22Rv1 (cell line): ENCODE results near the gene NCK2.

ENCODE experiments used
- H3K27ac ChIP-seq: fragments of 450-650 bp; 2 replicates; pipeline ENCODE4 v1.5.1; 2017
- ZFX ChIP-seq: fragments of 450-650 bp; IDR thresholded peaks from 2 replicates; pipeline ENCODE4 v1.6.1; 2017; ENCODE audit warnings: antibody characterized with exemption, borderline replicate concordance
- TF ChIP-seq, protein P1 (sequence below): fragments of 450-650 bp; IDR thresholded peaks from 2 replicates; pipeline ENCODE4 v1.5.1; 2017; ENCODE audit warnings: mild to moderate bottlenecking

Gene NCK2

DNA sequence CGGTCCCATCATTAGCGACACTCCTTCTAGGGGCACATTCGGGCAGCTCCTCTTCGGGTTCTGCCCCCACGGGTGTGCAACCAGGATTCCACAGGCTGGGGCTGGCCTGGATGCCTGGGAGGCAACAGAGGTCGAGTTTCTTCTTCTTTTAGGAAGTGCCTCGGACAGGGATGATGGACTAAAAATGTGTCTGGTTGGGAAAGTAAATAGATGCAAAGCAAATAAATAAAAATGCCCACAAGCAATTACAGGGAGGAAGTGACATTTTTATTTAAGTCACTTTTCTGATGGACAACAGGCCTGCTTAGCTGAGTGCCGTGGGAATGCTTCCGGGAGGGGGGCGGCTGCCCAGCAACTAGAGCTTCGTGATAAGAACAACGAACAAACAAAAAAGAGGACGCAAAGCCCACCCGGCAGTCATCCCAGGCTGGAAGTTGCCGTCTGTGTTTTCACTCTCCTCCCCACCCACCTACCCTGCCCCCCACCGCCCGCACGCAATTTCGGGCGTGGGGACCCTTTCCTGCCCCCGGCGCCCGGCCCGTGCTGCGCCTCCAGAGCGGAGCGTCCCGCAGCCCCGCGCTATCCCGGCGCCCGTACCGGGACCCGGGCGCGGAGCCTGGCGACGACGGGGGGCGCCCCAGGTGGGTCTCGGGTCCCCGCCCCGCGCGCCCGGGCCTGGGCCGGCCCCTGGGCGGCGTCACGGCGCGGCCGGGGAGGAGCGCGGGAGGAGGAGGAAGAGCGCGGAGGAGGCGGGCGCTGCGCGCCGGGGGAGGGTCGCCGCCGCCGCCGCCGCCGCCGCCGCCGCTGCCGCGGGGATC is 412 bp upstream of the NCK2 start:
- H3K27ac ChIP-seq = no peak overlapping the region

DNA sequence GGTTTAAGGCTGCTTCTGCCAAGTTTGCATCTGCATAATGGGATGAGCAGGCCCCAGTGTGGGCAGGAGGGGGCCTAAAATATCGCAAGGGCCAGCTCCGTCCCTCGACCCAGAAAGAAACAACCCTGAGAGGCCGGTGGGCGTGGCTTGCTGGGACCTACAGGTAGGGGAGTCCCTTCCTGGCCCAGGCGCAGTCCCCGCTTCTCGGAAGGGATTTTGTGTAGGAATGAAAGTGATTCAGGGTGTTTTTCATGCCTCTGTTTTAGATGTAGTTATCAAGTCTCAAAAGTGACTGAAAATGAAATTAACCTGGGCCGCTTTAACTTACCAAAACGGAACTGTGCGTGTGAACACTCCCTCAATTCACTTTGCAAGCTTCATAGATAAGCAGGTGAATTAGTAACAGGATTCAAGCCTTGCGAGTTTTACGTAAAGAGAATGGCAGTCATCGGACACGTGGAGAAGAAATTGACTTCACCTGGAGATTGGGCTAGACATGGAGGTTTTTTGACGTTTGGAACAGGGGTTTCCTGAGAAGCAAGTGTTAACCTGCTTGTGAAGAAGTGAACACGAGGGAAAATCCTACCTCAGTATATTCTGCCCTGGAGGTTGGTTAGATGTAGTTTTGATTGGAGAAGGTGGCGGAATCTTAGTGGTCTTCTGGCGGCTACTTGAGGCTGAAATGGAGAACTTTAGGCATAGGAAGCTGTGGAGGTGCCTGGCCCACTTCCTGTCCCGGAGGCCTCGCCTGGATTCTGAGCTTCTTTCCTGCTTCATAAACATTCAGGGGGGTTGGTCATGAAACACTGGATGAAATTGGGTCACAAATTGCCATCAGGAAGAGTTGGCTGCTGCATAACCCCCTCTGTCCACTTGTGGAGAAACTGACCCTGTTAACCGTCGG is 1.7 kb downstream of the NCK2 start:
- TF ChIP-seq, protein P1, sequence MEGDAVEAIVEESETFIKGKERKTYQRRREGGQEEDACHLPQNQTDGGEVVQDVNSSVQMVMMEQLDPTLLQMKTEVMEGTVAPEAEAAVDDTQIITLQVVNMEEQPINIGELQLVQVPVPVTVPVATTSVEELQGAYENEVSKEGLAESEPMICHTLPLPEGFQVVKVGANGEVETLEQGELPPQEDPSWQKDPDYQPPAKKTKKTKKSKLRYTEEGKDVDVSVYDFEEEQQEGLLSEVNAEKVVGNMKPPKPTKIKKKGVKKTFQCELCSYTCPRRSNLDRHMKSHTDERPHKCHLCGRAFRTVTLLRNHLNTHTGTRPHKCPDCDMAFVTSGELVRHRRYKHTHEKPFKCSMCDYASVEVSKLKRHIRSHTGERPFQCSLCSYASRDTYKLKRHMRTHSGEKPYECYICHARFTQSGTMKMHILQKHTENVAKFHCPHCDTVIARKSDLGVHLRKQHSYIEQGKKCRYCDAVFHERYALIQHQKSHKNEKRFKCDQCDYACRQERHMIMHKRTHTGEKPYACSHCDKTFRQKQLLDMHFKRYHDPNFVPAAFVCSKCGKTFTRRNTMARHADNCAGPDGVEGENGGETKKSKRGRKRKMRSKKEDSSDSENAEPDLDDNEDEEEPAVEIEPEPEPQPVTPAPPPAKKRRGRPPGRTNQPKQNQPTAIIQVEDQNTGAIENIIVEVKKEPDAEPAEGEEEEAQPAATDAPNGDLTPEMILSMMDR = no peak
- no peak for TF ChIP-seq ZFX
- H3K27ac ChIP-seq = no peak overlapping the region

More for the DNA sequence above, 412 bp upstream of the NCK2 start:
- TF ChIP-seq, protein P1 = no peak
- TF ChIP-seq ZFX = no peak

DNA sequence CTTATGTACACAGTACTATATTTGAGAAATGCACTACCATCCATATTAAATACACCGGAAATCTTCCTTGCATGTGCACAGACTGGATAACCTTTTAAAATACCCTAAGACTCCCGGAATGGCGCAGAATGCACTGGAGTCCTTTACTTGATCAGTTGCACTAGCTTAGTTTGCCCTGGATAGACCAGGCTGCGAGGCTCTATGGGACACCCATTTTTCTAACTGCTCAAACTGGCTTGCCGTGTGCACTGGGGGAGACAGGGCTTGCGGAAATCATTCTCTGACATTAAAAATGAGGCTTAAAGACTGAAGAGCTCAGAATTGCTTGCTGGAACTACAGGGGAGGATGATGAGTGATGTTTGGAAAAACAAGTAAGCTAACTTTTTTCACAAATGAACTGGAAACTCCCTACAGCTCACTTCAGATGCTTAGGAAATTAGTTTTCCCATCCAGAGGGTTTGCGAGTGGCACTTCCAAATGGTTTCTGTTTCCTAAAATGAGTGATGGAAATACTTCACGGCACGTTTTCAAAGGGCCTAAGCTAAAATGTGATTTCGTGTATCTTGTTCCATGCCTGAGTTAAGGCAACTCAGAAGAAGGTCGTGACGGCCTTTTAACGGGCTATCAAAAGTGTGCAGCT is 2.7 kb downstream of the NCK2 start:
- no peak overlapping the region for H3K27ac ChIP-seq
- TF ChIP-seq ZFX = no peak
- TF ChIP-seq, protein P1 = no peak

DNA sequence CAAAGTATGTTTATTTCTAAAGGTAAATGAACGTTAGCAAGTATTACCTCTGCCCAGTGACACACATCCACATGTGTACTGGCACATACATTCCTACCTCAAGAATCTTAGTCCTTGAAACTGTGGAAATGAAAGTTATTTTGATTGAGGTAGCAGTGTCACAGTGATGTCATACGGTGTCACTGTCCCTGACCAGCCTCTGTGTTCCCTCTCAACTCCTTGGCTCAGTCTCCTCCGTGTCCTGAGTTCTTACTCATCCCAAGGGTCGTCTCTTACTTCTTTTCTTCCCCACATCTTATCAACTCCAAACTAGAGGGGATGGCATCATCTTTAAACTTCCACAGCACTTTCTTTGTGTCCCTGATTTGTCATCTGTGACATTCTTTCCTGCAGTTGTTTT is 3.3 kb downstream of the NCK2 start:
- H3K27ac ChIP-seq = no peak overlapping the region
- no peak for TF ChIP-seq ZFX
- TF ChIP-seq, protein P1 = no peak

DNA sequence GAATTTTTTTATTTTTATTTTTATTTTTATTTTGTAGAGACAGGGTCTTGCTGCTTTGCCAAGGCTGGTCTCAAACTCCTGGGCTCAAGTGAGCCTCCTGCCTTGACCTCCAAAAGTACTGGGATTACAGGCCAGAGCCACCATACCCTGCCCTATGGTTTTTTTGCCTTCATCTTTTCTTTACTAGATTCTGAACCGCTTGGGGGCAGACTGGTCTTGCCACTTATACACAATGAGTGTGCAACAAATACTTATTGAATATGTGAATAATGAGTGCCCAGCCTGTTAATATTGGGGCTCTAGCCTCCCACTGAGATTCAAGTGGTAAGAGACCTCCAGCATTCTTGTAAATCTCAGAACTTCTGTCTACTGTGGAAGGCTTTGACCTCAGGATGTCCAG is 3.9 kb downstream of the NCK2 start:
- TF ChIP-seq, protein P1 = no peak
- TF ChIP-seq ZFX = no peak
- H3K27ac ChIP-seq = no peak overlapping the region

DNA sequence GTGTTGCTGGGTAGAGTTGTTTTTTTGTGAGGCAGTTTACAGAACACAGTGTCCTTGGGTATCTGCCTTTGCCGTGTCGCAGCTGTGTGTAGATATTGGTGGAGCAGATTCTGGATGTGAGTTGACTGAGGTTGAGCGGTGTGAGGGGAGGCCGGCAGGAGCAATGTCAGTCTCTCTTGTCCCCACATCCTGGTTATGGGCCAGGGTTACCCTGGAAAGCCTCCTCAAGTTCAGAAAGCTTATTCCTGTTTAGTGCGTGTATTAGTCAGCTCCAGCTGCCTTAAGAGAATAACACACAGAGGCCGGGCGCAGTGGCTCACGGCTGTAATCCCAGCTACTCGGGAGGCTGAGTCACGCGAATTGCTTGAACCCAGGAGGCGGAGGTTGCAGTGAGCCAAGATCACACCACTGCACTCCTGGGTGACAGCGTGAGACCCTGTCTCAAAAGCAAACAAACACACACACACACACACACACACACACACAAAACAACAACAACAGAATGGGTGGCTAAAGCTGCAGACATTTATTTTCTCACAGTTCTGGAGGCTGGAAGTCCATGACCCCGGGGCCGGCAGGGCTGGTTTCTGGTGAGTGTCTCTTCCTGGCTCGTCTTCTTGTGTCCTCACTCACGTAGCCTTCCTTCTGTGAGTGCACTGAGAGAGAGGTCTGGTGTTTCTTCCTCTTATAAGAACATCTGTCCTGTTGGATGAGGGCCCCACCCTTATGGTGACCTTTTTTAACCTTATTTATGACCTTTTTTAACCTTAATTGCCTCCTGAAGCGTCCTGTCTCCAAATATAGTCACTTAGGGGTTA is 5.1 kb downstream of the NCK2 start:
- H3K27ac ChIP-seq = no peak overlapping the region

More for the DNA sequence above, 5.1 kb downstream of the NCK2 start:
- TF ChIP-seq, protein P1 = no peak
- no peak for TF ChIP-seq ZFX
